Measurements from ENCODE around the gene MEGF8. TPM values are rescaled to one million over a fixed set of nuclear protein-coding genes. Genes with fewer than 3 reads are reported as not detected.

The MEGF8 gene
- total and polyA plus RNA-seq, 9 of the 15 experiments (the other 6 are each of a cell fraction or from before 2014, with no cell fraction given): 0.28 to 13.1 (median 3.0) TPM

DNA sequence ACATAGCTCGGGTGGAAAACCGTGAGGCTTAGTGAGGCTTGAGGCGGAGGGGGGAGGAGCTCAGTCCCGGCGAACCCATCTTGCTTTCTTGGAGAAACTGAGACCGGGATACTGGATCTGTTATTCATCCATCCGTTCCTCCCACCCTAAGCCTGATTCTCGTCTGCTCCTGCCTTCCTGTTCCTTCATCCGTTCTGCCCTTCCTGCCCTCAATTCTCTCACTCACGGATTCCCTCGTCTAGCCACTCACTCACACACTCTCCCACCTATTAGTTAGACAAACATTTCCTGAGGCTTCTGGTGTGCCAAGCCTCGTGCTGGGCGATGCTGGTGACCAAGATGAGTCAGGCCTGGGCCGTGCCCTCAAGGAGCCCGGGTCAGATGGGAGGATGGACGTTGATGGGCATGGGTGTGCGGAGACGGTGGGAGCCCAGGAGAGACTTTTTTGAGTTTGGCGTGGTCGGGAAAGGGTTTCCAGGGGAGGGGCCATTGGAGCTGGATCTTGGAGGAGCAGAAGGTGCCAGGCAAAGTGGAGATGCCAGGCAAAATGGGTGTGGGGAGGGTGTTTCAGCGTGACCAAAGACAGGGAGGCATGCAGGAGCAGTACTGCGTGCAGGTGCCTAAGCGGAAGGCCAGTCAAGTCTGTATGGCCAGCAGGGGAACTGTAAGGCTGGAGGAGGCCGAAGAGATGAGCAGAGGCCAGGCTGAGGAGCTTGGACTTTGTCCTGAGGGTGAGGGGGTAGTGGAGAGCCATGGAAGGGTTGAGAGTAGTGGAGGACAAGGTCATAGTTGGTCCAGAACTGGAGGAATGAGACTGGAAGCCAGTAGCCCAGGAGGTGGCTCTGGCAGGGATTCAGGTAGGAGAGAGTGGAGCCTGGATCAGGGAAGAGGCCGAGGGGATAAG, 72.1 kb downstream of the MEGF8 start (continued):
- TF ChIP-seq UBTF (IDR thresholded peaks at IDR 0.05; ENCODE audit: borderline replicate concordance in 1 of 2, low read depth in 2 of 2, low read length in 2 of 2): no peak
- TF ChIP-seq NEUROD1 (IDR thresholded peaks at IDR 0.05; ENCODE audit: borderline replicate concordance, low read depth, low read length, partially characterized antibody): no peak
- no peak for TF ChIP-seq MLX (CRISPR knock-in tag; conservative IDR thresholded peaks at IDR 0.05)
- no peak for TF ChIP-seq PHTF2 (CRISPR knock-in tag; IDR thresholded peaks at IDR 0.05)
- TF ChIP-seq, protein P1, sequence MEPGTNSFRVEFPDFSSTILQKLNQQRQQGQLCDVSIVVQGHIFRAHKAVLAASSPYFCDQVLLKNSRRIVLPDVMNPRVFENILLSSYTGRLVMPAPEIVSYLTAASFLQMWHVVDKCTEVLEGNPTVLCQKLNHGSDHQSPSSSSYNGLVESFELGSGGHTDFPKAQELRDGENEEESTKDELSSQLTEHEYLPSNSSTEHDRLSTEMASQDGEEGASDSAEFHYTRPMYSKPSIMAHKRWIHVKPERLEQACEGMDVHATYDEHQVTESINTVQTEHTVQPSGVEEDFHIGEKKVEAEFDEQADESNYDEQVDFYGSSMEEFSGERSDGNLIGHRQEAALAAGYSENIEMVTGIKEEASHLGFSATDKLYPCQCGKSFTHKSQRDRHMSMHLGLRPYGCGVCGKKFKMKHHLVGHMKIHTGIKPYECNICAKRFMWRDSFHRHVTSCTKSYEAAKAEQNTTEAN (CRISPR knock-in tag; IDR thresholded peaks at IDR 0.05): no peak
- TF ChIP-seq ELF1 (tag; IDR thresholded peaks at IDR 0.05): peak; percentile 29; the same call in 1 of the 2 replicates
- TF ChIP-seq E2F1 (CRISPR knock-in tag; IDR thresholded peaks at IDR 0.05): no peak
- TF ChIP-seq, protein P2, sequence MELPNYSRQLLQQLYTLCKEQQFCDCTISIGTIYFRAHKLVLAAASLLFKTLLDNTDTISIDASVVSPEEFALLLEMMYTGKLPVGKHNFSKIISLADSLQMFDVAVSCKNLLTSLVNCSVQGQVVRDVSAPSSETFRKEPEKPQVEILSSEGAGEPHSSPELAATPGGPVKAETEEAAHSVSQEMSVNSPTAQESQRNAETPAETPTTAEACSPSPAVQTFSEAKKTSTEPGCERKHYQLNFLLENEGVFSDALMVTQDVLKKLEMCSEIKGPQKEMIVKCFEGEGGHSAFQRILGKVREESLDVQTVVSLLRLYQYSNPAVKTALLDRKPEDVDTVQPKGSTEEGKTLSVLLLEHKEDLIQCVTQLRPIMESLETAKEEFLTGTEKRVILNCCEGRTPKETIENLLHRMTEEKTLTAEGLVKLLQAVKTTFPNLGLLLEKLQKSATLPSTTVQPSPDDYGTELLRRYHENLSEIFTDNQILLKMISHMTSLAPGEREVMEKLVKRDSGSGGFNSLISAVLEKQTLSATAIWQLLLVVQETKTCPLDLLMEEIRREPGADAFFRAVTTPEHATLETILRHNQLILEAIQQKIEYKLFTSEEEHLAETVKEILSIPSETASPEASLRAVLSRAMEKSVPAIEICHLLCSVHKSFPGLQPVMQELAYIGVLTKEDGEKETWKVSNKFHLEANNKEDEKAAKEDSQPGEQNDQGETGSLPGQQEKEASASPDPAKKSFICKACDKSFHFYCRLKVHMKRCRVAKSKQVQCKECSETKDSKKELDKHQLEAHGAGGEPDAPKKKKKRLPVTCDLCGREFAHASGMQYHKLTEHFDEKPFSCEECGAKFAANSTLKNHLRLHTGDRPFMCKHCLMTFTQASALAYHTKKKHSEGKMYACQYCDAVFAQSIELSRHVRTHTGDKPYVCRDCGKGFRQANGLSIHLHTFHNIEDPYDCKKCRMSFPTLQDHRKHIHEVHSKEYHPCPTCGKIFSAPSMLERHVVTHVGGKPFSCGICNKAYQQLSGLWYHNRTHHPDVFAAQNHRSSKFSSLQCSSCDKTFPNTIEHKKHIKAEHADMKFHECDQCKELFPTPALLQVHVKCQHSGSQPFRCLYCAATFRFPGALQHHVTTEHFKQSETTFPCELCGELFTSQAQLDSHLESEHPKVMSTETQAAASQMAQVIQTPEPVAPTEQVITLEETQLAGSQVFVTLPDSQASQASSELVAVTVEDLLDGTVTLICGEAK (IDR thresholded peaks at IDR 0.05): peak; percentile 43; the same call in 1 of the 2 replicates
- TF ChIP-seq, protein P2 (CRISPR knock-in tag; IDR thresholded peaks at IDR 0.05): no peak
- no peak for TF ChIP-seq CXXC5 (CRISPR knock-in tag; IDR thresholded peaks at IDR 0.05)

Measured in K562 (cell line).